Cardiac ventricle fibroblast (primary cell): ENCODE measurements around the gene UMAD1. TPM values are rescaled to one million over a fixed set of nuclear protein-coding genes. Genes with fewer than 3 reads are reported as not detected.

Experiments used
- total RNA-seq: library from RNA; depleted of rRNA; stranded (reverse); fragments of >200 nt; gene quantifications from 2 replicates; pipeline ENCODE4 v1.2.3, GENCODE V29; 2015

UMAD1 gene
- 7.0 and 8.3 TPM in 2 replicates for total RNA-seq

DNA sequence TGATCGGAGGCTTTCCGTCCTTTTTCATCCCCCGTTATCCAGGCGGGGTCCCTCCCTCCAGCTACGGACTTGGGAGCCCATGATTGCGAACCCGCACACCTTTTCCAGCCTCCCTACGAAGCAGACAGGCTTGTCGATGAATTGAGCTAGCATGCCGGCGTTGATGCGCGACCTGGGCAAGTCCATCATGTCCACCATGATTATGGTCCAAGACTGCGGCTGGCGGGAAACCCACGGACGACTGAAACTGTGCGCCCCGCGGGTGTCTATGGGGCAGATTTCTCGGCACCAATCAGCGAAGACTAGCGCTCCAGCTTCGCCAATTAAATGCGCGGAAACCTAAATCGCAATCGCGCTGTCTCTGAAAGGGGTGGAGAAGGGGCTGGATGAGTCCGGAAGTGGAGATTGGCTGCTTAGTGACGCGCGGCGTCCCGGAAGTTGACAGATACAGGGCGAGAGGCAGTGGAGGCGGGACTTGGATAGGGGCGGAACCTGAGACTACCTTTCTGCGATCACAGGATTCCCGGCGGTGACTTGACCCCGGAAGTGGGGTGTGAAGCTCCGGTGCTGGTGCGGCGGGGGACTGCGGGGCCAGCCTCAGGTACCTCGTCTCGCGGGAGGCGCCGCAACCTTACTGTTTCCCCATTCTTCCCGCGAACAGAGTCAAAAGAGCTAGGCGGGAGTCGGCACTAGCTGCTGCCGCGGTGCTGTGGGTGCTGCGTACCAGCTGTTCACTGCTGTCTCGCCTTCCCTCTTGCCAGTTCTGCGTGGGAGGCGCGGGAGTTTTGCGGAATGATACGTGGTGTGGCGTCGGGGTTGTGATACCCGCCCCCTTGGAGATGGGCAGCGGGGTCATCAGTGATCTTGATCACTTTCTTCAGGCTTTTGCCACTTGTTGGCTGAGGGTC lies at the start of gene UMAD1:
UMAD1 (plus strand) TSS at position 532 of the 908 bp plus-strand sequence. CDS start 32,620 bp downstream, outside the sequence.

DNA sequence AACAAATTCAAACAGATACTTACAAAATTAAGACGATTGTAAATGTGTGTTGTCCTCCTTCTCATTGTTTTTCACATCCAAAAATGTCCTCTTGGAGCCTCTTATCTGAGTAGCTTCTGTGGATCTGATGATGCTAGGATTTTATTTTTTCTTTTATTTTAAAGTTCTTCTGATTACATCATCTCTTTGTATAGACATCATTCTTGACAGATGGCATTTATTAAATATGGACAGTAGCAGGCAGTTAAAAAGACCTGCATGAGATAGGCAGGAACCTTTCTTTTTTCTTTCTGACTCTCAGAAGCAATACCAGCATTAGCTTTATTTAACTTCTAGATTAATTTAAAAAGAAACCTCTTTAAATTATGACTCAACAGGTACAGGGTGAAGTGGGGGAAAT lies 77.9 kb downstream of the UMAD1 start, which contains the start of gene RPA3:
RPA3 (minus strand) TSS at position 116 of the 400 bp plus-strand sequence. CDS start 78,189 bp downstream, outside the sequence.

Other genes with a start within 250 kb of the UMAD1 start
- 0.44 TPM in 1 of 2 replicates, not detected in the other for gene COL28A1, start 104.9 kb upstream of the UMAD1 start, total RNA-seq
- gene MIOS, start 73.9 kb upstream of the UMAD1 start, total RNA-seq, result 15.7 and 17.3 TPM in 2 replicates
- 16.9 and 22.8 TPM in 2 replicates for gene RPA3, start 77.9 kb downstream of the UMAD1 start, total RNA-seq